HG02970 (cell line): ENCODE measurements around the gene LEMD2.

Experiments
- ATAC-seq: cut with Tn5 transposase; IDR thresholded peaks from one replicate; pipeline ENCODE4 v1.9.1; 2021; ENCODE audit warnings: mild to moderate bottlenecking, moderate library complexity, moderate number of reproducible peaks; ENCODE audit not compliant: unreplicated experiment, low FRiP score

Gene LEMD2

DNA sequence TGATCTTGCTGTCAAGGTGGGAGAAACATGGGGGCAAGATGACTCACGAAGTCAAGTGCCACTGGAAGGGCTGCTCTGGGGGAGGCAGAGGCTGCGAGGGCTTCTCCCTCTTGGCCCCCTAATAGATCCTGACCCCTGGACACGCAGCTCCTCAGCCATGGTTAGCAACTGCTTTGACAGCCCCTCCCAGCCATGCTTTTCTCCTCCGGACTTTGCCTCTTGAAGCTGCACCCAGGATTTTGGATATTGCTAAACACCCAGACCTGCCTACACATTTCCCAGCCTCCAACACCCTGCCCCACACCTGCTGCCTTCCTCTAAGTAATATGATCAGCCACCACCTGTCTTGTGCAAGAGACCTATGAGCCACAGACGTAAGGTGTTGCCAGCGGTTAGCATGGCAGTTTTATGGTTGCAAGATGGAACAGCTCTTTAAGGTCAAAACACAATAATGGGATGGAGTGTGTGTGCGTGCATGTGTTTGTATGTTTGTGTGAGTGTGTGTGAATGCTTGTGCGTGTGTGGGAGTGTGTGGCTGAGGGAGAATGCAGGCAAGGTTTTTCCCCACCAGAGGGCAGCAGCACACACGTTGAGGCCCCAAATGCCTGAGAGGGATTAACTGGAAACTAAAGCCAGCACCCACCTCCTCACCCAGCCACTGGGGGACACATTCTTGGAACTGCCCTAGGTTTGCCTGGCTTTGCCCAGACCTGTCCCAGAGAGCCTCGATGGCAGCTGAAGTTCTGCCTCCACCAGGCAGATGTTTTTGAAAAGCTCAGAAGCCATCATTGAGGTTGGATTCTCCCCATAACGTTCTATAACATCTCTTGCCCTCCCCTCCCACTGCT is 44.7 kb downstream of the LEMD2 start:
- no peak for ATAC-seq

DNA sequence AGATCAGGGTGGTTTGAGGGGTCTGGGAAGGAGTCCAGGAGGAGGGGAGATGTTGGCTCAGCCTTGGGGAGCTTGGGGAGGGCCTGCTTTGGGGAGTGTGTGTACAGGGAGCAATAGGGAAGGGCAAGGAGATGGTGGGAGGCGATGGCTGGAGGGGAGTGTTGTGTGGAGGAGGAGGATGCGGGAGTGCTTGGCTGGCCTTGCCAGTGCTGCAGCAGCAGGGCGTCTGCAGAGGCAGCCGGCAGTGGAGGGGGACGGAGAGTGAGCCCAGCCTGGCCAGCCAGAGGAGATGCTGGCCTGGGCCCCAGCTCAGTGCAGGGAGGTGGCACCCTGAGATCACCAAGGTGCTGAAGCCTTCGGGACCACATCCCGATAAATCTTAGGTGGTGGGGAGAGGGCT is 46.1 kb downstream of the LEMD2 start:
- ATAC-seq, result no peak

GRCh38 chr6:33742092-33742491 is 46.8 kb downstream of the LEMD2 start:
- ATAC-seq, result no peak

GRCh38 chr6:33740794-33741193 is 48.1 kb downstream of the LEMD2 start:
- no peak for ATAC-seq

GRCh38 chr6:33740204-33740608 is 48.7 kb downstream of the LEMD2 start:
- ATAC-seq, result no peak

- no peak for ATAC-seq
Observed at GRCh38 chr6:33739571-33739970, 49.4 kb downstream of the LEMD2 start.

DNA sequence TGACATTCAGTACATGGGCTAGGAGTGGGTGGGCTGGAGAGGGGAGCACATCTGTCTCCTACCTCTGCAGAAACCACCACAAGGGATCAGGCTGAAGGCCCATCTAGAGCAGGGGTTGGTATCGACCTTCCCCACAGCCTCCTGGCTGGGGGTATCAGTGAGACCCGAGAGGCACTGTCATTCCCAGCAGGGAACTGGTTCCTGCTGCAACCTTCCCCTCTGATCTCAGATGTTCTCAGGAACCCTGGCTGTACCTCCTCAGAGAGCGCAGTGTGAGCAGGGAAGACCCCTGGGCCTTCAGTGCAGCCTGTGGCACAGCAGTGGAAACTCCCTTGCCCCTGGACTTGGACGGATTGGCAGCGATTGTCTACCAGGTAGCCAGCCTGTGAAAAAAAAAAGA is 50.1 kb downstream of the LEMD2 start:
- no peak for ATAC-seq

DNA sequence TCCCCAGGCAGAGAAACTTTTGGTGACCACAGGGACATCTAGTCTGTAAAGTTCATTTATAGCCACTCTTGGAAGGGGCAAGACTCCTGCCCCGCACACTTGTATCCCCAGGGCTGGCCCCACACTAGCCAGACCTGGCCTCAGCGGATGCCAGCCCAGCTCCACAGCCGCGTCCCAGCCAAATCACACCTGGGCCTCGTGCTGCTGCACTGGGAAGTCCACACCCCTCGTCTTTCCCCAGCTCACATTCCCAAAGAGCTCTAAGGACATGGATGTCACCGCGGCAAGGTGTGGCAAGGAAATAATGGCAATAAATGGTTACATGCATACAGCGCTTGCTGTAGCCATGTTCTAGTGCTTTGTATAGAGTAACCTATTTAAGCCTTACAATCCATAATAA is 50.8 kb downstream of the LEMD2 start:
- no peak for ATAC-seq

DNA sequence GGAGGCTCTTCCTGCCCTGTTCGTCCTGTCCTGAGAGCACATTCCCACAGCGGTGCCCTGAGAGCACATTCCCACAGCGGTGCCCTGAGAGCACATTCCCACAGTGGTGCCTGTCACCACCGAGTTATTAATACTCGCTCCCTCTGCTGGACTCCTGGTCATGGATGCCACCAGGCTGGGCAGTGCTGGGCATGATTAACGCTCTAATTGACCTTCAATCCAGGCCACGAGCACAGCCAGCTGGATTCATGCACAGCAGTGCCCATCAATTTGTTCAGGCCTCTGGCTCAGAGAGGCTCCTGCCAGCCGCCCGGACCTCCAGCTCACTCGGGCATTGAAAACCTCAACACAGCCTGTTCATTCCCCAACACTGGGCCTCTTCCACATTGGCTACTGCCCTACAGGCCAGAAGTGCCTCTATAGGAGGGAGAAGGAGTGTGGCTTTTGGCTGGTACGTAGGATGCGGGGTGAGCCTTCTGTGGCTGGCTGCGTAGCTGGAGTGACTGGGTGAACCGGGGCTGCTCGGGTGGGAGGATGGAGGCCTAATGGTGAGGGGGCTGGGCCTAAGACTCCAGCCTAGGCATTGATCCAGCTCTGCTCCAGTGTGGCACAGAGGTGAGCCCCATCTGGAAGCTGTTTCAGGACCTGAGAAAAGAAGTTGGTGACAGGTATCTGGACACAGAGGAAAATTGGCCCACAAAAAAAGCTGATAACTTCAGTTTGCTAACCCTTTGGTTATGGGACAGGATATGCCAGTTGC is 51.5 kb downstream of the LEMD2 start:
- no peak for ATAC-seq

DNA sequence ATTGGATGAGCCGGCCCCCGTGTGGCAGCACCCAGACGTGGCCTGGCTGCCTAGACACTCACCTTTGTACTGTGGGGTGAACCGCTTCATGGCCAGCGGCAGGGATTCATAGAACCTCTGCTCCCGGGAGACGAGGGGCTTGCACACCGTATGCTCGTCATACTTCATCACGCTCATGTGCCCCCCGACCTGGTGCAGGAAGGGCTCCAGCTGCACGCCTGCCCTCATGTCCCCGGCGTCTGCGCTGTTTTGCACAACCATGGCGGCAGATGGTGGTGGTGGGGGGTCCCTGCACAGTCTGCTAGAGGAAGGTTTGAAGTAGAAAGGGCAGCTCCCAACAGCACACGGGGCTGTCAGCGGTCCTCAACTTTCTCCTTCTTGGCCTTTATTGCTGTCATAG is 53.7 kb downstream of the LEMD2 start:
- ATAC-seq, result no peak

DNA sequence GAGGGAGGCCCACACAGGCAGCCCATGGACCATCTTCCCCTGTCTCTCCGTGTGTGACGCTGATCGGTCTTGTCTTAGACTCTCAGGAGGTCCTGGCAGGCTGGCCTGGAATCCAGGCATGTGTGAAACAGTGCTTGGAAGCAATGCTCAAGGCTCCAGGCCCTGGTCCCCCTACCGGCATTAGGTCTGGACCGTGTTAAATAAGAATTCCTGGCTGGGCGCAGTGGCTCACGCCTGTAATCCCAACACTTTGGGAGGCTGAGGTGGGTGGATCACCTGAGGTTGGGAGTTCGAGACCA is 55.3 kb downstream of the LEMD2 start:
- no peak for ATAC-seq

GRCh38 chr6:33732817-33733708 is 55.9 kb downstream of the LEMD2 start:
- no peak for ATAC-seq

DNA sequence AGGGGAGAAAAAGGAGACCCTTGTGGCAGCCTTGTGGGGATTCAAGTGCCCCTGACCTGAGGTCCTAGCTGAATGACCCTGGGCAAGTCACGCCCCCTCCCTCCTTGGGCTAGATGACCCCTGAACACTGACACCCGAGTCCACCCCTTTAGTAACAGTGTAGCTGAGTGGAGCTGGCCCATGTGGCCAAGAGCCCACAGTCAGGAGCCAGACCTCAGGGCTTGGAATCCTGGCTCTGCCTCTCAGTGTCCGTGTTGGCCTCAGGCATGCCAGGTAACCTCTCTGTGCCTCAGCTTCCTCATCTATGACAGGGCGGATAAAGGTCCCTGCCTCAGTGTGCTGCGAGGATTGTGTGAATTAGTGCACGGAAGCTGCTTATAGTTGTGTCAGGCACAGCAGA is 56.5 kb downstream of the LEMD2 start:
- no peak for ATAC-seq

GRCh38 chr6:33731751-33732282 is 57.1 kb downstream of the LEMD2 start:
- no peak for ATAC-seq

GRCh38 chr6:33731035-33731434 is 57.9 kb downstream of the LEMD2 start:
- no peak for ATAC-seq

- no peak for ATAC-seq
Observed at GRCh38 chr6:33730611-33731010, 58.3 kb downstream of the LEMD2 start.

DNA sequence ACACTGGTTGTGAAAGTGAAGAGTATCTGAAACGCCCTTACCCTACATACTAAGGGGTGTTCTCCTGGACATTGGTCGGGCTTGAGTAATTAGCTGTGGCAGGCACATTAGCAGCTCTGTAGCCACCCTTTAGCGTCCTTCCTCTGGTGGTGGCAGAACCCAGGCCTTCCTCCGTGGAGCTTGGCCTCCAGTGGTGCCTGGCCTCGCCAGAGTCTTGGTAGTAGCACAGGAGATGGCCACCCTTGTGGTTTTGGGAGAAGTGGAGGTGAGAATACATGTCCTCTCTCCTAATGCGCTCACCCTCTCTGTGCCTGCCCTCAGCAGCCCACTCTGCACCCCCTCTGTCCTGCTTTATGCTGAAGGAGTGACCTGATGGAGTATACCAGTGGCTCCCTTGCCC is 59.9 kb downstream of the LEMD2 start:
- no peak for ATAC-seq

GRCh38 chr6:33728438-33728837 is 60.5 kb downstream of the LEMD2 start:
- ATAC-seq, result no peak

DNA sequence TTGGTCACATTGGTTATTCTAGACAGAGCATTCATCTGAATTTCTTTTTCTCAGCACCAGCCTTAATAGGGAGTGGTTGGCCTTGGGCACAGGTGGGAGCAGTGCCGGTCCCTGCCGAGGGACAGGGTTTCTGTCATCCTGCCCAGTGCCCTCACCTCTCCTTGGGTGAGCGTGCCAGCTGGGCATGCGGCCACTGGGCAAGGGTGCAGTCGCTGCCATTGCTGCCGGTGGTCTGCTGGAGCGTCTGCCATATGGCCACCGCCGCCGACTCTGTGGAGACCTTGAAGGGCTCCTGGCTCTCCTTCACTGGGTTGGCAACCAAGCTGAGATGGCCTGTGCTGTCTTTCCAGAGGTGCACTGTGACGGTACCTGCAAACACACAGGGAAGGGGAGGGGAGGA is 61.0 kb downstream of the LEMD2 start:
- no peak for ATAC-seq

DNA sequence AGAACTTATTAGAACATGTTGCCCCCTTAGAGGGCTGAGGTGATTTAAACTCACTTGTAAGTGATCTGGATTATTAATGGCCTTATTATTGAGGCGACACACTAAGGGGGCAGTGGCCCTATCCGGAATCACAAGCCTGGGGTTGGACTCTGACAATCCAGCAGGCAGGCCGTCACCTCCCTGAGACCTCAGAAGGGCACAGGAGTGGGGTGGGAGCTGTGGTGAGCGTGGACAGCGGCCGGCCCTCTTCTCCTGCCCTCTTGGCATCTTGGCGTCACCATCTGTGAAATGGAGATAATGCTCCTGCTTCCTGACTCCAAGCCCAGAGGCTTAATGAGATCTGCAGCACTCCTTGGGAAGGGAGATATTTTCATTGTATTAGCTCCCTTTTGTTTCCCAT is 61.8 kb downstream of the LEMD2 start:
- ATAC-seq, result no peak

GRCh38 chr6:33726696-33727095 is 62.2 kb downstream of the LEMD2 start:
- ATAC-seq, result no peak
